ENCODE data around the gene SEMG2. TPM values are rescaled to one million over a fixed set of nuclear protein-coding genes. Genes with fewer than 3 reads are reported as not detected.

The SEMG2 gene
- total RNA-seq, 1 experiment from 2014 or later = not detected

DNA sequence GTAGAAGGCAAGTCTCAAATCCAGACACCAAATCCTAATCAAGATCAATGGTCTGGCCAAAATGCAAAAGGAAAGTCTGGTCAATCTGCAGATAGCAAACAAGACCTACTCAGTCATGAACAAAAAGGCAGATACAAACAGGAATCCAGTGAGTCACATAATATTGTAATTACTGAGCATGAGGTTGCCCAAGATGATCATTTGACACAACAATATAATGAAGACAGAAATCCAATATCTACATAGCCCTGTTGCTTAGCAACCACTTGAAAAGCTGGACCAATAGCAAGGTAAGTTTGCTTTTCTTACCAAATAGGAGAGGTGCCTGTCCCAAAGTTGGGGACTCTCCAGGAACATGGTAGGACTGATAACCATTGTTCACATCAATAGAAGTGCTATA, 2.0 kb downstream of the SEMG2 start:
- Histone ChIP-seq H3K9ac (ENCODE audit: low read length) (no peak overlapping the region), H4K20me1 (ENCODE audit: insufficient read depth) (no peaks in the 10 kb centered on the region), H3K27ac (ENCODE audit: low read depth, low read length) (no peak overlapping the region), H3K4me1 (ENCODE audit: control insufficient read depth in 1 of 2, insufficient read depth in 2 of 2, low read length in 2 of 2) (no peaks in the 10 kb centered on the region), H3K27me3 (ENCODE audit: insufficient read depth, low read length) (peaks cover 50% of the 10 kb centered on the region), H3K36me3 (ENCODE audit: control insufficient read depth in 1 of 2, insufficient read depth in 2 of 2, low read length in 2 of 2) (no peaks in the 10 kb centered on the region), H3K79me2 (ENCODE audit: insufficient read depth, low read length) (no peaks in the 10 kb centered on the region), H2AFZ (ENCODE audit: low read depth, low read length, poor library complexity, severe bottlenecking) (no peak overlapping the region), H3K9me2 (ENCODE audit: insufficient read depth) (no peaks in the 10 kb centered on the region), H3K4me2 (ENCODE audit: low read length) (no peak overlapping the region), H3K4me3 (replicated peaks in 1 of 2; ENCODE audit: low read depth in 1 of 2, low read length in 2 of 2) (no peak overlapping the region), H3K9me3 (ENCODE audit: control insufficient read depth in 1 of 2, insufficient read depth in 1 of 2, low read depth in 1 of 2, low read length in 2 of 2) (no peaks in the 10 kb centered on the region)
- ATAC-seq (no peak), DNase-seq (ENCODE audit: low read depth, low spot score) (no peak)
- TF ChIP-seq, protein P1, sequence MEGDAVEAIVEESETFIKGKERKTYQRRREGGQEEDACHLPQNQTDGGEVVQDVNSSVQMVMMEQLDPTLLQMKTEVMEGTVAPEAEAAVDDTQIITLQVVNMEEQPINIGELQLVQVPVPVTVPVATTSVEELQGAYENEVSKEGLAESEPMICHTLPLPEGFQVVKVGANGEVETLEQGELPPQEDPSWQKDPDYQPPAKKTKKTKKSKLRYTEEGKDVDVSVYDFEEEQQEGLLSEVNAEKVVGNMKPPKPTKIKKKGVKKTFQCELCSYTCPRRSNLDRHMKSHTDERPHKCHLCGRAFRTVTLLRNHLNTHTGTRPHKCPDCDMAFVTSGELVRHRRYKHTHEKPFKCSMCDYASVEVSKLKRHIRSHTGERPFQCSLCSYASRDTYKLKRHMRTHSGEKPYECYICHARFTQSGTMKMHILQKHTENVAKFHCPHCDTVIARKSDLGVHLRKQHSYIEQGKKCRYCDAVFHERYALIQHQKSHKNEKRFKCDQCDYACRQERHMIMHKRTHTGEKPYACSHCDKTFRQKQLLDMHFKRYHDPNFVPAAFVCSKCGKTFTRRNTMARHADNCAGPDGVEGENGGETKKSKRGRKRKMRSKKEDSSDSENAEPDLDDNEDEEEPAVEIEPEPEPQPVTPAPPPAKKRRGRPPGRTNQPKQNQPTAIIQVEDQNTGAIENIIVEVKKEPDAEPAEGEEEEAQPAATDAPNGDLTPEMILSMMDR (IDR thresholded peaks at IDR 0.05 in 2 of 3, conservative IDR thresholded peaks at IDR 0.05 in 1 of 3; ENCODE audit: borderline replicate concordance in 1 of 3, insufficient read depth in 1 of 3, low read depth in 2 of 3, low read length in 2 of 3) = no peak
- TF ChIP-seq RAD21 (IDR thresholded peaks at IDR 0.05; ENCODE audit: low read depth) = no peak
- TF ChIP-seq, protein P2, sequence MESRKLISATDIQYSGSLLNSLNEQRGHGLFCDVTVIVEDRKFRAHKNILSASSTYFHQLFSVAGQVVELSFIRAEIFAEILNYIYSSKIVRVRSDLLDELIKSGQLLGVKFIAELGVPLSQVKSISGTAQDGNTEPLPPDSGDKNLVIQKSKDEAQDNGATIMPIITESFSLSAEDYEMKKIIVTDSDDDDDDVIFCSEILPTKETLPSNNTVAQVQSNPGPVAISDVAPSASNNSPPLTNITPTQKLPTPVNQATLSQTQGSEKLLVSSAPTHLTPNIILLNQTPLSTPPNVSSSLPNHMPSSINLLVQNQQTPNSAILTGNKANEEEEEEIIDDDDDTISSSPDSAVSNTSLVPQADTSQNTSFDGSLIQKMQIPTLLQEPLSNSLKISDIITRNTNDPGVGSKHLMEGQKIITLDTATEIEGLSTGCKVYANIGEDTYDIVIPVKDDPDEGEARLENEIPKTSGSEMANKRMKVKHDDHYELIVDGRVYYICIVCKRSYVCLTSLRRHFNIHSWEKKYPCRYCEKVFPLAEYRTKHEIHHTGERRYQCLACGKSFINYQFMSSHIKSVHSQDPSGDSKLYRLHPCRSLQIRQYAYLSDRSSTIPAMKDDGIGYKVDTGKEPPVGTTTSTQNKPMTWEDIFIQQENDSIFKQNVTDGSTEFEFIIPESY (IDR thresholded peaks at IDR 0.05; ENCODE audit: extremely low read depth, insufficient replicate concordance, low read length) = no peak
- TF ChIP-seq, protein P3, sequence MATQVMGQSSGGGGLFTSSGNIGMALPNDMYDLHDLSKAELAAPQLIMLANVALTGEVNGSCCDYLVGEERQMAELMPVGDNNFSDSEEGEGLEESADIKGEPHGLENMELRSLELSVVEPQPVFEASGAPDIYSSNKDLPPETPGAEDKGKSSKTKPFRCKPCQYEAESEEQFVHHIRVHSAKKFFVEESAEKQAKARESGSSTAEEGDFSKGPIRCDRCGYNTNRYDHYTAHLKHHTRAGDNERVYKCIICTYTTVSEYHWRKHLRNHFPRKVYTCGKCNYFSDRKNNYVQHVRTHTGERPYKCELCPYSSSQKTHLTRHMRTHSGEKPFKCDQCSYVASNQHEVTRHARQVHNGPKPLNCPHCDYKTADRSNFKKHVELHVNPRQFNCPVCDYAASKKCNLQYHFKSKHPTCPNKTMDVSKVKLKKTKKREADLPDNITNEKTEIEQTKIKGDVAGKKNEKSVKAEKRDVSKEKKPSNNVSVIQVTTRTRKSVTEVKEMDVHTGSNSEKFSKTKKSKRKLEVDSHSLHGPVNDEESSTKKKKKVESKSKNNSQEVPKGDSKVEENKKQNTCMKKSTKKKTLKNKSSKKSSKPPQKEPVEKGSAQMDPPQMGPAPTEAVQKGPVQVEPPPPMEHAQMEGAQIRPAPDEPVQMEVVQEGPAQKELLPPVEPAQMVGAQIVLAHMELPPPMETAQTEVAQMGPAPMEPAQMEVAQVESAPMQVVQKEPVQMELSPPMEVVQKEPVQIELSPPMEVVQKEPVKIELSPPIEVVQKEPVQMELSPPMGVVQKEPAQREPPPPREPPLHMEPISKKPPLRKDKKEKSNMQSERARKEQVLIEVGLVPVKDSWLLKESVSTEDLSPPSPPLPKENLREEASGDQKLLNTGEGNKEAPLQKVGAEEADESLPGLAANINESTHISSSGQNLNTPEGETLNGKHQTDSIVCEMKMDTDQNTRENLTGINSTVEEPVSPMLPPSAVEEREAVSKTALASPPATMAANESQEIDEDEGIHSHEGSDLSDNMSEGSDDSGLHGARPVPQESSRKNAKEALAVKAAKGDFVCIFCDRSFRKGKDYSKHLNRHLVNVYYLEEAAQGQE (IDR thresholded peaks at IDR 0.05; ENCODE audit: low read depth) = no peak
- no peak for TF ChIP-seq CEBPB (IDR thresholded peaks at IDR 0.05; ENCODE audit: low read depth)
- TF ChIP-seq JUND (IDR thresholded peaks at IDR 0.05) = no peak
- TF ChIP-seq EZH2phosphoT487 (IDR thresholded peaks at IDR 0.05; ENCODE audit: borderline replicate concordance) = no peak
- no peak for TF ChIP-seq YY1 (IDR thresholded peaks at IDR 0.05; ENCODE audit: extremely low read depth, insufficient replicate concordance, low read depth, low read length)
- TF ChIP-seq ZFX (IDR thresholded peaks at IDR 0.05) = no peak
- RAD21 ChIA-PET (ENCODE audit: low non-redundant PET in 1 of 2, low total read pairs in 2 of 2, uncharacterized antibody in 2 of 2, unreplicated experiment in 2 of 2) = no interaction called here
- BruUV-seq (replicated peaks) = no TSS peak
- intact Hi-C loops (cut with micrococcal nuclease) = loop anchor here (10.0 kb wide), 1 partner anchor 178 kb away; no protein-coding TSS in a partner anchor
- CTCF ChIA-PET = no interaction called here
- POLR2A ChIA-PET = no interaction called here
